Uterine smooth muscle cell (primary cell): ENCODE results near the gene CTBP1. TPM values are rescaled to one million over a fixed set of nuclear protein-coding genes. Genes with fewer than 3 reads are reported as not detected.

ENCODE experiments used
- total RNA-seq: library from RNA; depleted of rRNA; stranded (reverse); fragments of >200 nt; gene quantifications from 2 replicates; pipeline ENCODE4 v1.2.3, GENCODE V29; 2014

The CTBP1 gene
- 251 and 322 TPM in 2 replicates for total RNA-seq

GRCh38 chr4:1248245-1249147, at the start of gene CTBP1:
Gene CTBP1 (minus strand): TSS chr4:1249130. CDS start chr4:1241331, 7,799 bp downstream.

DNA sequence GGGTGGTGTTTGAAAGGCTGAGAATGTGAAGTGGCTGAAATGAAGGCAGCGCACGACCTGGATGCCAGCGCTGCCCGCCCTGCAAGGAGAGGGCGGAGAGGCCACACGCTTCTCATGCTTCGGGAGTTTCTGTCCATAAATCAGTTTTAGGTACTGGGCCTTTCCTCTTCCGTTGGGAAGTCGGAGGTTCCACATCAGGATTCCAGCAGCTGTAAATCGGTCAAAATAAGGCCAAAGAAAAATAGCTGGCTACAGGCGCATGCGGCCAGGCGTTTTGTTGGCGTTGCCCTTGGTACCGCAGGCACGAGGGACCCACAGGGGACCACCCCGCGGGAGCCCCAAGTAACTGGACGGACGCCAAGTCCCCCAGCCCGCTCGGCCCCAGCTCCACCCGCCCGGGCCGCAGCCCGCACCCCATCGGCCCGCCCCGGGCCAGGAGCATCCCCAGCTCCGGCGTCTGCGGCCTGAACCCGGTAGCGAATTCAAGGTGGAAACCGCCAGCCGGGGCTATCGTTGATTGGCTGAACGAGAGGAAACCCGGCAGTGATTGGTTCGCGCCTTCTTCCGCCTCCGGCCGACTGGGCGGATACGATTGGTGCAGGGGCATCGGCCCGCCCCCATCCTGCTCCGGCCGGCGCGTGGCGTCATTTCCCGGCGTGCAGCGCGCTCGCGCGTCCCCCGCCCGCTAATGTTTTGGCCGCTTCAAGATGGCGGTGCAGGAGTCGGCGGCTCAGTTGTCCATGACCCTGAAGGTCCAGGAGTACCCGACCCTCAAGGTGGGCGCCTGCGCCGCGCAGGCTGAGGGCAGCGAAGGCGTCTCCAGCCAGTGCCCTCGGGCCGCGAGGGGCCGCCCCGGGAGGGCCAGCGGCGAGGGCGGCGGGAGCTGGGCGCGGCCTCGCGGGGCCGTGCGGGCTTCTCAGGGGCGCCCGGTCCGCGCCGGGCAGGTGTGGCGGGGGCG, 40.6 kb upstream of the CTBP1 start, which contains the start of gene MAEA:
TSS of gene MAEA (plus strand) at position 685 of the 958 bp plus-strand sequence. CDS start at position 708, 23 bp downstream.

GRCh38 chr4:1172228-1172851, 76.6 kb downstream of the CTBP1 start, which contains the start of gene SPON2:
Gene SPON2 (minus strand): TSS chr4:1172583.

Other genes starting within 250 kb of the CTBP1 start
- gene FGFRL1, start 237.5 kb downstream of the CTBP1 start, total RNA-seq, result 7.1 and 10.1 TPM in 2 replicates
- gene RNF212, start 135.6 kb downstream of the CTBP1 start, total RNA-seq, result 0.44 and 2.0 TPM in 2 replicates
- gene SPON2, start 76.5 kb downstream of the CTBP1 start, total RNA-seq, result 216 and 281 TPM in 2 replicates
- 60.9 and 61.9 TPM in 2 replicates for gene MAEA, start 40.8 kb upstream of the CTBP1 start, total RNA-seq
- 10.7 and 12.3 TPM in 2 replicates for gene UVSSA, start 98.1 kb upstream of the CTBP1 start, total RNA-seq
- gene NKX1-1, start 157.3 kb upstream of the CTBP1 start, total RNA-seq, result not detected in 2 replicates